HepG2 (cell line): ENCODE results near the gene NAB1. TPM values are rescaled to one million over a fixed set of nuclear protein-coding genes. Genes with fewer than 3 reads are reported as not detected.

Source experiments
- ATAC-seq: fragments of 200-7000 bp; cut with Tn5 transposase; 3 replicates; pipeline ENCODE4 v1.9.1; 2020; ENCODE audit warnings: mild to moderate bottlenecking, moderate library complexity
- BruUV-seq: library from RNA; stranded (reverse); fragments of 400-500 nt; replicated peaks from 2 replicates; lab custom pipeline; 2021; lab: Mats Ljungman, UMichigan
- CTCF ChIA-PET: fragments of 300-600 bp; formaldehyde crosslinking; extraction: SDS; loops from one replicate; lab custom pipeline; 2021; ENCODE audit warnings: low total read pairs, inconsistent platforms, low intra/inter-chr PET ratio; lab: Yijun Ruan, JAX
- POLR2A ChIA-PET: fragments of 350-600 bp; sonication (Branson Sonifier 250); formaldehyde crosslinking; loops from one replicate; lab custom pipeline; 2020; ENCODE audit warnings: antibody characterized with exemption, inconsistent platforms; lab: Yijun Ruan, JAX
- DNase-seq: peaks from one replicate; pipeline ENCODE4 v3.0.0-alpha.2; 2015; ENCODE audit warnings: low spot score
- FAIRE-seq: peaks from 3 replicates; lab custom pipeline; 2011; peaks lifted over from hg19 to GRCh38; lab: Jason Lieb, UNC
- H2AFZ ChIP-seq: one replicate; pipeline ENCODE4 v1.6.1; 2011; ENCODE audit warnings: low read length, inconsistent platforms
- H3K27ac ChIP-seq: fragments of 300-600 bp; 3 replicates; pipeline ENCODE4 v1.8.0; 2011; ENCODE audit warnings: mixed run types, mild to moderate bottlenecking, mixed read lengths, low read length, inconsistent platforms; ENCODE audit not compliant: insufficient read depth; ENCODE audit errors: extremely low read length
- H3K27me3 ChIP-seq, 2 experiments: fragments of 200-600 bp in 1 of 2; 2 replicates in 1 of 2; 3 replicates in 1 of 2; pipeline versions ENCODE4 v1.6.0 to v1.8.0; 2011; ENCODE audit warnings: low read length in 2 of 2, mild to moderate bottlenecking in 2 of 2, moderate library complexity in 2 of 2, inconsistent platforms in 1 of 2; ENCODE audit not compliant: insufficient read depth in 2 of 2, control insufficient read depth in 1 of 2
- H3K36me3 ChIP-seq, 2 experiments: fragments of 200-600 bp in 1 of 2; replicated peaks in 1 of 2; 2 replicates in 1 of 2; 3 replicates in 1 of 2; pipeline versions ENCODE4 v1.5.1 to v1.8.0; 2011; ENCODE audit warnings: low read length in 2 of 2, inconsistent platforms in 1 of 2; ENCODE audit not compliant: insufficient read depth in 2 of 2, control insufficient read depth in 1 of 2
- H3K4me1 ChIP-seq: 2 replicates; pipeline ENCODE4 v1.5.1; 2012; ENCODE audit warnings: low read length, inconsistent platforms; ENCODE audit not compliant: insufficient read depth
- H3K4me2 ChIP-seq: 2 replicates; pipeline ENCODE4 v1.6.0; 2011; ENCODE audit warnings: low read depth, low read length, inconsistent platforms
- H3K4me3 ChIP-seq, 3 experiments: fragments of 200-600 bp in 1 of 3; sonication (generic), shearing (Covaris generic) in 1 of 3; replicated peaks in 1 of 3; 2 replicates each; pipeline ENCODE4 v1.5.1; 2011 to 2016; ENCODE audit warnings: low read length in 3 of 3, inconsistent platforms in 2 of 3, low read depth in 2 of 3, mild to moderate bottlenecking in 2 of 3, control low read depth in 1 of 3, mixed read lengths in 1 of 3; ENCODE audit not compliant: insufficient read depth in 1 of 3
- H3K79me2 ChIP-seq: one replicate; pipeline ENCODE4 v1.6.1; 2011; ENCODE audit warnings: low read length, inconsistent platforms; ENCODE audit not compliant: insufficient read depth
- H3K9ac ChIP-seq: 2 replicates; pipeline ENCODE4 v1.6.0; 2011; ENCODE audit warnings: mild to moderate bottlenecking, low read depth, low read length, inconsistent platforms; ENCODE audit not compliant: insufficient read depth
- H3K9me3 ChIP-seq: 2 replicates; pipeline ENCODE4 v1.5.1; 2012; ENCODE audit warnings: mild to moderate bottlenecking, low read length
- H4K20me1 ChIP-seq: 2 replicates; pipeline ENCODE4 v1.6.0; 2011; ENCODE audit warnings: inconsistent platforms, mild to moderate bottlenecking, low read length, moderate library complexity; ENCODE audit not compliant: insufficient read depth
- BRD4 ChIP-seq: sonication (generic); formaldehyde crosslinking; IDR thresholded peaks from 2 replicates; pipeline ENCODE4 v1.4.0; 2020; ENCODE audit warnings: missing genetic modification reagents
- CBX2 ChIP-seq, 2 experiments: fragments of 200-600 bp in 1 of 2; sonication (generic); formaldehyde crosslinking in 1 of 2; IDR thresholded peaks; 2 replicates each; pipeline versions ENCODE4 v1.7.0 to v1.8.1; 2018 to 2022; ENCODE audit warnings: low read depth in 2 of 2, low read length in 1 of 2, mild to moderate bottlenecking in 1 of 2, missing genetic modification reagents in 1 of 2
- IKZF1 ChIP-seq: fragments of 450-650 bp; IDR thresholded peaks from 2 replicates; pipeline ENCODE4 v1.7.1; 2016
- RAD21 ChIP-seq: fragments of 450-650 bp; formaldehyde crosslinking; IDR thresholded peaks from 2 replicates; pipeline ENCODE4 v1.5.0; 2020; ENCODE audit warnings: mild to moderate bottlenecking
- ZMAT3 ChIP-seq: sonication (generic); formaldehyde crosslinking; conservative IDR thresholded peaks from 2 replicates; pipeline ENCODE4 v1.7.0; 2021; ENCODE audit warnings: missing genetic modification reagents
- ZNF251 ChIP-seq: sonication (generic); formaldehyde crosslinking; IDR thresholded peaks from 2 replicates; pipeline ENCODE4 v1.9.0; 2021; ENCODE audit warnings: mild to moderate bottlenecking, missing genetic modification reagents
- ZNF263 ChIP-seq: sonication (generic); formaldehyde crosslinking; IDR thresholded peaks from 2 replicates; pipeline ENCODE4 v1.4.0; 2020; ENCODE audit warnings: missing genetic modification reagents
- ZNF430 ChIP-seq: sonication (generic); formaldehyde crosslinking; IDR thresholded peaks from 2 replicates; pipeline ENCODE4 v1.9.0; 2021; ENCODE audit warnings: mild to moderate bottlenecking, missing genetic modification reagents
- ZNF75D ChIP-seq: sonication (generic); formaldehyde crosslinking; IDR thresholded peaks from 2 replicates; pipeline ENCODE4 v1.8.1; 2023; ENCODE audit warnings: missing genetic modification reagents, mild to moderate bottlenecking, borderline replicate concordance
- ZNF788 ChIP-seq: sonication (generic); formaldehyde crosslinking; IDR thresholded peaks from 2 replicates; pipeline ENCODE4 v1.5.0; 2020; ENCODE audit warnings: mild to moderate bottlenecking, missing genetic modification reagents, borderline replicate concordance
- WGBS: methylation state at CpG from one replicate; pipeline ENCODE4 v1.1.6; 2017; ENCODE audit warnings: low lambda C conversion rate; 5-methylcytosine and 5-hydroxymethylcytosine counted together
- in situ Hi-C: cut with HindIII; loops from 2 replicates; pipeline ENCODE4 v1.10.0; 2017; ENCODE audit warnings: low pct_unique_long_range_greater_than_20kb; ENCODE audit not compliant: extremely low pct_ligation_motif_present
- intact Hi-C: fragments of 100-400 bp; cut with micrococcal nuclease; formaldehyde crosslinking; loops from one replicate; pipeline ENCODE4 v1.10.0; 2022; ENCODE audit not compliant: unreplicated experiment
- polyA plus RNA-seq, 8 experiments: library from polyadenylated mRNA; depleted of rRNA in 3 of 8; stranded (reverse) in 7 of 8; unstranded in 1 of 8; fragments of >200 nt; fragmentation: Illumina TruSeq in 4 of 8; extraction: Trizol in 4 of 8; gene quantifications; 2 replicates each; pipeline versions ENCODE4 v1.2.1 to v1.2.3, GENCODE V29; 2011 to 2016; ENCODE audit warnings: low read depth in 4 of 8, missing spikeins in 1 of 8, mixed read lengths in 1 of 8; ENCODE audit not compliant: insufficient read depth in 1 of 8
- total RNA-seq, 5 experiments: library from RNA; depleted of rRNA; stranded (reverse); fragments of >200 nt; fragmentation: Illumina TruSeq; extraction: Trizol; gene quantifications; 2 replicates each; pipeline ENCODE4 v1.2.3, GENCODE V29; 2016; ENCODE audit warnings: low read depth in 1 of 5

NAB1 gene
- total and polyA plus RNA-seq, 2 of the 13 experiments (the other 11 are each of a cell fraction or from before 2014, with no cell fraction given), result 24.5 to 46.0 TPM

- TF ChIP-seq ZNF430 (peak; percentile 71; the same call in 1 of the 2 replicates), ZNF788 (CRISPR knock-in tag) (0 out of 2 replicates have a peak, but pooled peaks have one; percentile 34), CBX2 (IDR thresholded peaks at IDR 0.05; ENCODE audit: low read depth, low read length) (no peak), CBX2 (CRISPR knock-in tag; IDR thresholded peaks at IDR 0.05; ENCODE audit: low read depth) (peak; percentile 35; the same call in 1 of the 2 replicates), ZNF75D (CRISPR knock-in tag) (no peak), BRD4 (CRISPR knock-in tag) (peak; percentile 45; the same call in 1 of the 2 replicates), ZMAT3 (CRISPR knock-in tag) (peak; percentile 85), ZNF251 (CRISPR knock-in tag) (0 out of 2 replicates have a peak, but pooled peaks have one; percentile 28), RAD21 (CRISPR knock-in tag) (peak; percentile 55; the same call in 1 of the 2 replicates)
- TF ChIP-seq, all 625 proteins: peak for 160
These were observed at the start of gene NAB1 (continued) for GRCh38 chr2:190649035-190649797.

GRCh38 chr2:190599546-190600220 lies 49.2 kb upstream of the NAB1 start:
- peak; percentile 54; the same call in 2 of the 3 replicates for ATAC-seq
- in situ Hi-C loops, result no loop called here

More at GRCh38 chr2:190599546-190600220, 49.2 kb upstream of the NAB1 start:
- FAIRE-seq (no peak), DNase-seq (no peak)
- Histone ChIP-seq H3K27ac (no peak overlapping the region), H3K79me2 (no peaks in the 10 kb centered on the region), H3K9ac (no peak overlapping the region), H3K4me1 (no peaks in the 10 kb centered on the region), H3K9me3 (no peaks in the 10 kb centered on the region), H4K20me1 (no peaks in the 10 kb centered on the region), H3K27me3 (peaks cover 0 to 10% of the 10 kb centered on the region in 2 experiments; a peak in 1 of 5 replicates), H3K4me3 (no peak overlapping the region), H3K4me2 (no peak overlapping the region), H2AFZ (no peak overlapping the region), H3K36me3 (no peaks in the 10 kb centered on the region)
- POLR2A ChIA-PET, result no interaction called here
- BruUV-seq, result no TSS peak
- CTCF ChIA-PET, result no interaction called here
- intact Hi-C loops, result loop anchor here (10.0 kb wide), 1 partner anchor 385 kb away; no protein-coding TSS in a partner anchor
- 34% methylated on average over 8 of the region's 8 CpGs for WGBS
- TF ChIP-seq ZNF263 (CRISPR knock-in tag) (peak; percentile 38; the same call in 1 of the 2 replicates), IKZF1 (no peak)
- TF ChIP-seq, all 625 proteins: peak for 1
